ENCODE data around the gene HIBCH. TPM values are rescaled to one million over a fixed set of nuclear protein-coding genes. Genes with fewer than 3 reads are reported as not detected.
A peak's percentile ranks its signal among the peaks of the same experiment; 100 is the strongest.

Gene HIBCH
- total and polyA plus RNA-seq, 2 of the 13 experiments (the other 11 are each of a cell fraction or from before 2014, with no cell fraction given) = 18.8 to 49.5 TPM

- no peak for TF ChIP-seq THRA (CRISPR knock-in tag; IDR thresholded peaks at IDR 0.05; ENCODE audit: borderline replicate concordance)
- no peak for TF ChIP-seq MZF1 (CRISPR knock-in tag; IDR thresholded peaks at IDR 0.05; ENCODE audit: borderline replicate concordance)
- no peak for TF ChIP-seq IKZF5 (CRISPR knock-in tag; IDR thresholded peaks at IDR 0.05)
- 0 out of 2 replicates have a peak, but pooled peaks have one; percentile 44 for TF ChIP-seq YEATS2 (CRISPR knock-in tag; IDR thresholded peaks at IDR 0.05; ENCODE audit: borderline replicate concordance)
- TF ChIP-seq CREM (IDR thresholded peaks at IDR 0.05) = no peak
- TF ChIP-seq CREM (CRISPR knock-in tag; IDR thresholded peaks at IDR 0.05) = no peak
- peak; percentile 13 for TF ChIP-seq ZNF883 (CRISPR knock-in tag; IDR thresholded peaks at IDR 0.05; ENCODE audit: not compliant biosample characterization)
- TF ChIP-seq ZNF83 (CRISPR knock-in tag; IDR thresholded peaks at IDR 0.05; ENCODE audit: borderline replicate concordance) = no peak
- no peak for TF ChIP-seq ZBTB49 (CRISPR knock-in tag; IDR thresholded peaks at IDR 0.05; ENCODE audit: borderline replicate concordance)
- TF ChIP-seq ZNF414 (CRISPR knock-in tag; IDR thresholded peaks at IDR 0.05) = 0 out of 2 replicates have a peak, but pooled peaks have one; percentile 67
- no peak for TF ChIP-seq HNRNPUL1 (IDR thresholded peaks at IDR 0.05; ENCODE audit: low read depth, low read length)
- no peak for TF ChIP-seq ZNF18 (CRISPR knock-in tag; IDR thresholded peaks at IDR 0.05; ENCODE audit: insufficient replicate concordance)
- TF ChIP-seq ZNF710 (CRISPR knock-in tag; IDR thresholded peaks at IDR 0.05; ENCODE audit: borderline replicate concordance) = peak; percentile 85; the same call in 1 of the 2 replicates
- TF ChIP-seq KAT7 (CRISPR knock-in tag; IDR thresholded peaks at IDR 0.05; ENCODE audit: borderline replicate concordance) = no peak
- no peak for TF ChIP-seq ZBTB44 (CRISPR knock-in tag; IDR thresholded peaks at IDR 0.05)
- TF ChIP-seq ZNF121 (CRISPR knock-in tag; IDR thresholded peaks at IDR 0.05) = peak; percentile 78; the same call in 1 of the 2 replicates
- no peak for TF ChIP-seq MATR3 (CRISPR knock-in tag; IDR thresholded peaks at IDR 0.05)
- peak; percentile 60; the same call in 1 of the 2 replicates for TF ChIP-seq ZNF335 (CRISPR knock-in tag; IDR thresholded peaks at IDR 0.05)
Observed at GRCh38 chr2:190179754-190180312, 139.8 kb downstream of the HIBCH start (continued).
